GM19463 (cell line): ENCODE data around the gene ZNF526.

Experiments used
- ATAC-seq: cut with Tn5 transposase; IDR thresholded peaks from one replicate; pipeline ENCODE4 v1.9.1; 2021; ENCODE audit warnings: mild to moderate bottlenecking, moderate library complexity; ENCODE audit not compliant: unreplicated experiment

Gene ZNF526, protein sequence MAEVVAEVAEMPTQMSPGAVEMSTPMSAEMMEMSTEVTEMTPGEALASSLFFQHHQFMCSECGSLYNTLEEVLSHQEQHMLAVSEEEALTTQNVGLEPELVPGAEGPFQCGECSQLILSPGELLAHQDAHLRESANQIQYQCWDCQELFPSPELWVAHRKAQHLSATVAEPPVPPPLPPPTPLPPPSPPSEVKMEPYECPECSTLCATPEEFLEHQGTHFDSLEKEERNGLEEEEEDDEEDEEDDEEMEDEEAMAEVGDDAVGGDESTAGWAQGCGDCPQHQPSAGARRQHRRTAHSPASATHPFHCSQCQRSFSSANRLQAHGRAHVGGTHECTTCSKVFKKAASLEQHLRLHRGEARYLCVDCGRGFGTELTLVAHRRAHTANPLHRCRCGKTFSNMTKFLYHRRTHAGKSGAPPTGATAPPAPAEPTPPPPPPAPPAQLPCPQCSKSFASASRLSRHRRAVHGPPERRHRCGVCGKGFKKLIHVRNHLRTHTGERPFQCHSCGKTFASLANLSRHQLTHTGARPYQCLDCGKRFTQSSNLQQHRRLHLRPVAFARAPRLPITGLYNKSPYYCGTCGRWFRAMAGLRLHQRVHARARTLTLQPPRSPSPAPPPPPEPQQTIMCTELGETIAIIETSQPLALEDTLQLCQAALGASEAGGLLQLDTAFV

DNA sequence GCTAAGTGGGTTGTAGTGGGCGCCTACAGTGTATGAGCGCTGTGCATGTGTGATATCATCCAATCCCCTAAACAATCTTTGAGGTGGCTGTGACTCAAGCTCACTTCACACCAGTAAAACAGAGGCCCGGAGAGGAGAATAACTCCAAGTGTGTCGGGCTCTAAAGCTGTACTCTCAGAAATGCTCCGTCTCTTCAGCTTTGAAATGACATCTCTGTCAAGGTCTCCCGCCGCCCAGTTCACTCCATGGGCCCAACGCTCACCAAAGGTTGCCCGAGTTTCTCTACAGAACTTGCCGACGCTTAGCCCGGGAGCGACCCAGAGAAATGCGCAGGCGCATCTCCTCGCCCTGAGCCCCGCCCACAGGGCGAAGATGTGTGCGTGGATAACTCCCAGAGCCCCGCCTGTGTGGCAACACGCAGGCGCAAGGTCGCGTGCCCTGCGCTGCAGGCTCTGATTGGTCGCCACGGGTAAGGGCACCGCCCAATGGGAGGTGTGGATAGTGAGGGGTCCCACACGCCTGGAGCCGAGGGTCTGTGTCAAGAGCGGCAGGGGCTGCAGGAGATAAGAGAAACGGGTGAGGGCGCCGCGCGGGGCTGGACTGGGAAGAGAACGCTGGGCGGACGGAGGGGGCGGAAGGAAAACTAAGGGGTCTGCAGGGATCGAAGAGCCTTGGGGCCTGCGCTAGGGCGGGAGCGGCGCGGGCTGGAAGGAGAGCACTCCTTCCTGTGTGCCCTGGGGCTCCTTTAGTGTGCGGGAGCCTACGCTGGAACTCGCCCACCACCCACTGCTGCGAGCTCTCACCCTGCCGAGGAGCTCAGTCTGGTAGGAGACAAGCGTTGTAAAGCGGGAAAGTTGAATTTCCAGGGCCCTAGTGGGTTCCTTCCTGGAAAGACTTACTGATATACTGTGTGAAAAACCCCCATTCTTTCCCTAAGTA is at the start of gene ZNF526:
ZNF526 (plus strand) TSS at position 501 of the 939 bp plus-strand sequence. CDS start 4,092 bp downstream, outside the sequence.
- ATAC-seq: peak; percentile 82

- no peak for ATAC-seq
Measured at GRCh38 chr19:42170715-42171114, 49.4 kb upstream of the ZNF526 start.

GRCh38 chr19:42172261-42172660 is 47.9 kb upstream of the ZNF526 start:
- no peak for ATAC-seq

DNA sequence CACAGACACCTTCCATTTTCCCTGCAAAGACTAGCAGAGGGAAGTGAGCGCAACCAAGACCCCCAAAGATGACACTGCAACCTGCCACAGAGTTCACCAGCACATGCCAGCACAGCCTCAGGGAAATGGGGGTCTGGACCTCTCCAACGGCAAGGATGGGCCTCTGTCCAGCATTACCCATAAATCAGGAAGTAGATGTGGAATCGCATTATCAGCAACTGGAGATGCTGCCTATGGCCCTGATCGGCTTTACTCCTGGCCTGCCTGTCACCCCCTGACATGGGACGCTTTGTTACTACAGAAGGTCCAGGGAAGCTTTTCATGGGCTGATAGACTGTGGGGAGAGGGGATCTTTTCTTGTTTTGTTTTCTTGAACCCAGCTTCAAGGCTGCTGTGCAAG is 46.4 kb upstream of the ZNF526 start:
- ATAC-seq: no peak

- ATAC-seq: no peak
Measured at GRCh38 chr19:42174188-42174587, 45.9 kb upstream of the ZNF526 start.

- no peak for ATAC-seq
Measured at GRCh38 chr19:42174958-42175734, 45.0 kb upstream of the ZNF526 start.

DNA sequence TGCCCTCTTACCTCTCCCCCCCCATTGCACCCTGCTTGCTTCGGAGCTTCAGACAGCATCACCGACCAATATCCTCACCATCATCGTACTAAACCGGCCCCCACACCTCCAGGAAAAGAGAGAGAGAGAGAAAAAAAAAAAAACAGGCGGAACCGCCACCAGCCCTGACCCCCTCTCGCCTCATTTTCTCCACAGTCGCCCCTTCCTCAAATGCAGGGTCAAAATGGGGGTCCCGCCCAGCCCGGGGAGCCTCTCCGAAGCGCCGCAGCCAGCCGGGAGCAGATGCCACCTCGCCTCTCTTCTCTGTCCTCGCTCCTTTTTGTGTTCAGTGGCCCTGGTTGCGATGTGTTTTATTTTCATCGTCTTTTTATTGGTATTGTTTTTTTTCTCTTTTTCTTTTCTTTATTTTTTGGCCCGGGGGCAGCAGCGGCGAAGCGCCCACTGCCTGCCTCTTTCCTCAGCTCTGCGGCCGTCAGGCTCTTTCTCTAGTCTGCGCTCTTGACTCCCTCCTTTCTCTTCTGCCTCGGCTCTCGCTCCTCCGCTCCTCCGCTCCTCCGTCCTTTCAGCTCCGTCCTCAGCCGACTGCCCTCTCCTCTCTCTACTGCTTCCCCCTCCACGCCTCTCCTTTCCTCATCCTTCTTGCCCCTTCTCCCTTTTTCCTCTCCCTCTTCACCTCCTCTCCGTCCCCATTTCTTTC is 44.0 kb upstream of the ZNF526 start:
- no peak for ATAC-seq

GRCh38 chr19:42176649-42176989 is 43.5 kb upstream of the ZNF526 start:
- ATAC-seq: no peak

DNA sequence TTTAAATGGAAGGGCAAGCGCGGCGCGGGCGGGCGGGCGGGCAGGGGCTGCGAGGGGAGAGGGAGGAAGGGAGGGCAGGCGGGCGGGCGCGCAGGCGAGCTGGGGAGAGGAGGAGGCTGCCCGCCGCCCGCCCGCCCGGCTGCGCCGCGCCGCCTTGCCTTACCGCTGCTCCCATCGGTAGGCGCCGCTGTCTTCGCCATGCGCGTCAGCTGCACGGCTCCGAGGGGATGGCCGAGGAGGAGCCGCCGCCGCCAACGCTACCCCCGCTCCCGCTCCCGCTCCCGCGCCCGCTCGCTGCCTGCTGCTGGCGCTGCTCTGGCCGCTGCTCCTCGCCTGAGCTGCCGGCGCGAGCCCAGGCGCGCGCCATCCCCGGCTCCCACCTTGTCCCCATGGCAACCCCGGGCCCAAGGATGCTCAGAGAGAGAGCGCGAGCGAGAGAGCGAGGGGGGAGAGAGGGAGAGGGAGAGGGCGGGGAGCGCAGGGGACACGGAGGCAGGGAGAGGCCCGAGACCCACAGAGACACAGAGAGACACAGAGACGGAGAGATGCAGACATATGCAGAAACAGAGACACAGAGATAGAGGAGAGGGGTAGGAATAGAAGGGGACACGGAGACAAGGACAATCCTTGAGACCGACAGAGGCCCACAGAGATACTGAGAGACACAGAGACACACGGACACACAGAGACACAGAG is 43.0 kb upstream of the ZNF526 start:
- no peak for ATAC-seq

DNA sequence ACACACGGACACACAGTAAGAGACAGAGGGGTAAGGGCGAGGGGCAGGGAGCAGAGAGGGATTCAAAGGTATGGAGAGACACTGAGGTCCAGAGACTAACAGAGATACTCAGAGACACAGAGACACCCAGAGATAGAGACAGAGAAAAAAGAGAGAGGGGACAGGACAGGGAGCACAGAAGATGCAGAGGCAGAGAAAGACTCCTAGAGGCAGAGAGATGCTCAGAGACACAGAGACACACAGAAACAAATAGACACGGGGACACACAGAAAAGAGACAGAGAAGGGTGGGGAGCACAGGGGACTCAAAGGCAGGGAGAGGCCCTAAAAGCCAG is 42.5 kb upstream of the ZNF526 start:
- ATAC-seq: no peak

- ATAC-seq: no peak
Measured at GRCh38 chr19:42178791-42179674, 41.1 kb upstream of the ZNF526 start.

DNA sequence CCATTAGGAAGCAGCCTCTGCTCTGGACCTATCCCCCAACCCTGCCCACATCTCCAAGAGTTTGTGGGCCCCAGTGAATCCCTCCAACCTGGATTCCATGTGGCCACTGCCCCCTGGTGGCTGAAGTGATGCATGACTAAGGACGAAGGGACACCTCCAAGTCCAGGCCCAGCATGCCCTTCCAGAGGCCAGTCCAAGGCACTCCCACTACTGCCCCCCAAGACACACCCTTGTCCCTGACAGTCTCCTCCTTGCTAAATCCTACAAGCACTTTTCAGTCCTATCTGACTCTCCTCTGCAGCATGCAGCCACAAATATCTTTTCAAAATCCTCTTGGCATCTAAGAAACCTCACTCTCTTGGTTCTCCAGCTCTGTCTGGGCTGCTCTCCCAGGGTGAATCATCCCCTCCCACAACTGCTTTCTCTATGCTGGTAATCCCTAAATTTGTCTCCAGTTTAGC is 35.7 kb upstream of the ZNF526 start:
- ATAC-seq: no peak

DNA sequence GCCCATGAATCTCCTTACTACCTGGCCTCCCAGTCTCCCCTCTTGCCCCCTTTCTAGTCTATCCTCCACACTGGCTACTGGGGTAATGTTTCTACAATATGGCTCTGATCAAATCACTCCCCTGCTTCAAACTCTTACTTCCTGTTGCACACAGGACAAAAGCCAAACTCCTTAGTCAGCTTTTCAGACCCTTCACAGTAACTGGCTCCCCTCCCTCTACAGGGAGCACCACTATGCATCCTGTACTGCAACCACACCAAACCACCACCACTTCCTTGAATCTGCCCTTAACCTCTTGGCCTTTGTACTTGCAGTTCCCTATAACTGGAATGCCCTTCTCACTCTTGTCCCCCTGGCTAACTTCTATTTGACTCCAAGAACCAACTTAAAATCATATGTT is 34.8 kb upstream of the ZNF526 start:
- ATAC-seq: no peak

- no peak for ATAC-seq
Measured at GRCh38 chr19:42188665-42189064, 31.4 kb upstream of the ZNF526 start.

- no peak for ATAC-seq
Measured at GRCh38 chr19:42189133-42189532, 31.0 kb upstream of the ZNF526 start.

GRCh38 chr19:42191330-42191729 is 28.8 kb upstream of the ZNF526 start:
- ATAC-seq: no peak

GRCh38 chr19:42191855-42192254 is 28.3 kb upstream of the ZNF526 start:
- ATAC-seq: no peak

DNA sequence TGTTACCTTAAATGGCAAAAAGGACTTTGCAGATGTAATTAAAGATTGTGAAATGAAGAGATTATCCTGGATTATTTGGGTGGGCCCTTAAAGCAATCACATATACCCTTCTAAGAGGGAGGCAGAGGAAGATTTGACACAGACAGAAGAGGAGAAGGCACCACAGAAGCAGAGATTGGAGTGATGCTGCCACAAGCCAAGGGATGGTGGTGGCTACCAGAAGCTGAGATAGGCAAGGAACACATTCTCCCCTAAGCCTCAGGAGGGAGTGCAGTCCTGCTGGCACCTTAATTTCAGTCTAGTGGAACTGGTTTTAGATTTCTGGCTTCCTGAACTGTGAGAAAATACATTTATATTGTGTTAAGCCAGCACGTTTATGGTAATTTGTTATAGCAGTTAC is 26.8 kb upstream of the ZNF526 start:
- no peak for ATAC-seq
